EH (cell line): Measurements from ENCODE around the gene AGBL5.

Experiments used
- DNase-seq: peaks from one replicate; pipeline ENCODE4 v3.0.0-alpha.2; 2015; ENCODE audit warnings: low read depth

AGBL5 gene, protein sequence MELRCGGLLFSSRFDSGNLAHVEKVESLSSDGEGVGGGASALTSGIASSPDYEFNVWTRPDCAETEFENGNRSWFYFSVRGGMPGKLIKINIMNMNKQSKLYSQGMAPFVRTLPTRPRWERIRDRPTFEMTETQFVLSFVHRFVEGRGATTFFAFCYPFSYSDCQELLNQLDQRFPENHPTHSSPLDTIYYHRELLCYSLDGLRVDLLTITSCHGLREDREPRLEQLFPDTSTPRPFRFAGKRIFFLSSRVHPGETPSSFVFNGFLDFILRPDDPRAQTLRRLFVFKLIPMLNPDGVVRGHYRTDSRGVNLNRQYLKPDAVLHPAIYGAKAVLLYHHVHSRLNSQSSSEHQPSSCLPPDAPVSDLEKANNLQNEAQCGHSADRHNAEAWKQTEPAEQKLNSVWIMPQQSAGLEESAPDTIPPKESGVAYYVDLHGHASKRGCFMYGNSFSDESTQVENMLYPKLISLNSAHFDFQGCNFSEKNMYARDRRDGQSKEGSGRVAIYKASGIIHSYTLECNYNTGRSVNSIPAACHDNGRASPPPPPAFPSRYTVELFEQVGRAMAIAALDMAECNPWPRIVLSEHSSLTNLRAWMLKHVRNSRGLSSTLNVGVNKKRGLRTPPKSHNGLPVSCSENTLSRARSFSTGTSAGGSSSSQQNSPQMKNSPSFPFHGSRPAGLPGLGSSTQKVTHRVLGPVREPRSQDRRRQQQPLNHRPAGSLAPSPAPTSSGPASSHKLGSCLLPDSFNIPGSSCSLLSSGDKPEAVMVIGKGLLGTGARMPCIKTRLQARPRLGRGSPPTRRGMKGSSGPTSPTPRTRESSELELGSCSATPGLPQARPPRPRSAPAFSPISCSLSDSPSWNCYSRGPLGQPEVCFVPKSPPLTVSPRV

DNA sequence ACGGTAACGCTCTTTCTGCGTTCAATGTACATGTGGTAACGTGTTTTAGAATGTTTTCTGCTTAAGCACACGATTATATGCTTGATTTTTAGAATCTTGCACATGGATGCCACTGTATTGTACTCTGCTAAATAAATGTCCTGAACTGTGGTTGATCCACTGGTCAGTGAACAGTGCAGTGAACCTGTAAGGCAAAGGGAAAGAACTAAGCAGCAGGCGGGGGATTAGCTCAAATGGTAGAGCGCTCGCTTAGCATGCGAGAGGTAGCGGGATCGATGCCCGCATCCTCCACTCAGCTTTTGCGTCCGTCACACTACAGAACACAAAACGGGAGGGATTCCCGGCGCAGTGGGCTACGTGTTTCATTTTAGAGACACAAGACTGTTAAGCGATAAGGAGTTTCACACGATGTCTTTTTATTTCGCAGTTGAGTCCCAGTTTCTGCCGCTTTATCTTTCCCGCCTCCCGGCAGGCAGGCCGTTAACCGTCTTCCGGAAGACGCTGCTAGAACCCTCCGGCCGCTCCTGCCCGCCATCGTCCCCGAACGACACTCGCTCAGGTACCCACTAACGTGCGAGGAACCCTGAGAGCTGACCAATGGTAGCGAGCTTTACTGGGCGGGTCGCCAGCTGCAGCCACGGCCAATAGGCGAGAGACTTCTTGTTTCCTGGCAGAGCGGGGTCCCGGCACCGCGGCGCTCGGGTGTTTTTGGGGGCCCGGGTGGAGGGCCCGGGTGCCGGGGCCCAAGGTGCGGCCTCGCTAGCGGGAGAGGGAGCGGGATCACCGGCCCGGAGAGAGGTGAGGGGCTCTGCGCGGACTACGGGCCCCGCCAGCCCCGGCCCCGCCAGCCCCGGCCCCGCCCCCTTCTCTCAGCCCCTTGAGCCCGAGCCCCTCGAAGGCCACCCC, at the start of gene AGBL5:
AGBL5 (plus strand) TSS at position 673 of the 906 bp plus-strand sequence. CDS start 1,291 bp downstream, outside the sequence.
- DNase-seq, result peak; percentile 92

GRCh38 chr2:27001950-27002349, 49.5 kb upstream of the AGBL5 start:
- no peak for DNase-seq

DNA sequence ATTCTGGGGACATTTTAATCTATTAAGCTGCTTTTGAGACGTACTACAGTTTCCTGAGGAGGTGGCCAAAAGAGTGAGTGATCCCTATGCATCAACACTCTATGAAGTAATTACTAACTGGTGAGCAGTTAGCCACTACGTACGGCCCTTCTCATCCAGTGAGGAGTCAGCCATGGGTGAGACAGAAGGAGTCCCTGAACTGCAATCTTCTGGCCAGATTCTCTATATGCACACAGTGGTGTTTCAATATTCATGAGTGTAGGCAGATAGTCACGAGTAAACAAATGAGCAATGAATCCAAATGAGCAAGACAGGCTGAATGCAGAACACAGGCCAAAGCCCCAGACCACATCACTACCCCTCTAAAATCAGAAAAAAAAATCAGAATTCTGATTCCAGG, 48.5 kb upstream of the AGBL5 start:
- DNase-seq, result no peak

DNA sequence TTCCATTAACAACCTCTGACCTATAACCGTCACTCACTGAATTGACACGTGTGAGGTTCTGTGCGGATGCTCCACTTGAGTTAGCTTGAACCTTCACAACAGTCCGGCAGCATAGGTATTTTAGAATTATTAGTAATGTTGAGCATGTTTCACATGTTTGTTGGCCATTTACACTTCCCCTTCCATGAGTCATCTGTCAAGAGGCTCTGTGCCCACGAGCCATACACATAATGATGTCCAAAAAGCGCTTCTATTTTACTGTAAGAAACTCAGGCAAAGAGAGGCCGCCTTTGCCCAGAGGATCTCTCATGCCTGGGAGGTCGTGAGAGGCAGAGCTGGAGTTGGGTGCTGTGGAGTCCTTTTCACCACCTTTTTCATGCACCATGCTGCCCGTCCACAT, 47.6 kb upstream of the AGBL5 start:
- peak; percentile 57 for DNase-seq

- no peak for DNase-seq
Measured at GRCh38 chr2:27006602-27007415, 44.7 kb upstream of the AGBL5 start.

GRCh38 chr2:27007416-27008374, 43.8 kb upstream of the AGBL5 start:
- DNase-seq, result no peak

GRCh38 chr2:27008678-27009077, 42.8 kb upstream of the AGBL5 start:
- no peak for DNase-seq

- DNase-seq, result no peak
Measured at GRCh38 chr2:27009083-27009482, 42.4 kb upstream of the AGBL5 start.

GRCh38 chr2:27009716-27010115, 41.8 kb upstream of the AGBL5 start:
- no peak for DNase-seq

GRCh38 chr2:27010139-27010538, 41.3 kb upstream of the AGBL5 start:
- DNase-seq, result peak; percentile 46

- DNase-seq, result no peak
Measured at GRCh38 chr2:27013738-27014137, 37.7 kb upstream of the AGBL5 start.

- no peak for DNase-seq
Measured at GRCh38 chr2:27014771-27015433, 36.6 kb upstream of the AGBL5 start.

DNA sequence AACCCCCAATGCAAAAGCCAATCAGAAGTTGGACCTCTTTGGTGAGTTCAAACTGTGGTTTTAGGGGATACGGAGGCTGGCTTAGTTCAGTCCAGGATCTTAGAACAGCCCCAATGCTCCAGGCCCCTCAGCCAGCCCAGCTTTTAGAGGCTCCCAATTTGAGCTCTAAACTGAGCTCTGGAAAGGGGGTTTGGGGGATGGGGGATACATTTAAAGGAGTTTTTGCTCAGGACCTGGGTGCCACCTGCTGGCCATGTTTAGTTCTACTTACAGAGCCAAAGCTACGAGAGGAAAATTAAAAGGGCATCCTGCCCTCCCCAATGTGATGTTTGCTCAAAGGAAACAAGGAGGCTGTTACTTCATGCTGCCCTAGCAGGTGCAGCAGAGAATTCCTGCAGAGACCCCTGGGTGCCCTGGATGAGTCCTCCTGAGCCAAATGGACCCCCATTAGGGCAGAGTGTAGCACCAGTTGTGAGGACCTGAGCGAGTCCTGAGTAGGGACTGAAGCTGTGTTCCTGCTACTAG, 34.6 kb upstream of the AGBL5 start:
- DNase-seq, result peak; percentile 79

DNA sequence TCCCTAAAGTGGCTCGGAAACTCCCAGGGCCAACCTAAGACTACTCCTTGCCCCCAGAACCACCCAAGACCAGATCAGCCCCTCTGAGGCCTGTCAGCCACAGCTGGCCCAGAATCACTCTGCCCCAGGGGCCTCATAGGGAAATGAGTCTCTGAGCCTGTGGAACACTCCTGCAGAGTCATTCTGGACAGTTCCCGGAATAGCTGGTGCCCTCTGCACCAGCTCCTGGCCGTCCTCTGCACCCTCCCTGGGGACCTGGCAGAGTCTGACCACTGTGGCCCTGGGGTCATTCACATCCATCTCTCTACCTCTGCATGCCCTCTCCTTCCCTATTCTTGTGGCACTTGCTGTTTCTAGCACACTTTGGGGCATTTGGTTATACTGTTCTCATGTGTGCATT, 33.3 kb upstream of the AGBL5 start:
- no peak for DNase-seq

GRCh38 chr2:27019459-27019858, 32.0 kb upstream of the AGBL5 start:
- DNase-seq, result no peak

GRCh38 chr2:27019931-27020855, 31.3 kb upstream of the AGBL5 start:
- DNase-seq, result no peak

DNA sequence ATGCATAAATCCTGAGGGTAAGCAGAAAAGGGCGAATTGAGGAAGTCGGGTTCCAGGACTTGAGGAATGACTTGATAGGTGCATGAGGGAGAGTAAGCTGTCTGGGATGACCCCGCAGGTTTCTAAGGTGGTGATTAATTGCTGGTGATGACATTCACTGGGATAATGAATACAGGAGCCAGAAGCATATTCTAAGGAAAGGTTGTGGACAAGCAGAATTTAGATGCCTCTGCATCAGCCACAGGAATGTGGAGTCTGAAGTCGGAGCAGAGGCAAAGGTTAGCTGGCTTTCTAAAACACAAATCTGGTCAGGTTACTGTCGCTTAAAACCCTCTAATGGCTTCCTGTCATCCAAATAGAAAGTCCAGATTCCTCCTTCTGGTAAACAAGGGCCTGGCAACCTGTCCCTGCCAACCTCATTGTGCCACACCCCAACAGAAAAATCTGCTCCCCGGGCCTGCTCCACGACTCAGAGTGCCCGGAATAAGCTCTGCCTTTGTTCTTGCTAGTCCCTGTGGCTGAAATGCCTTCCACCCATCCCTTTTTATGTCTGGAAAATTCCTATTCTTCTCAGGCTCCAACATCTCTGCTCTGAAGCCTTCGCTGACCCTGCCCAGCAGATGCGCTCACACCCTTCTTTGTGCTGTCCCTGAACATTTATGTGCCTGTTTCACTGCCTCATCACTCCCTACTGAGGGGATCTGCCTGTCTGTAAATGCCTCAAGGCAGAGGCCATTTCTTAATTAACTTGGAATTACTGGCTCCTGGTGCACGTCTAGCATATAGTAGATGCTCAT, 30.0 kb upstream of the AGBL5 start:
- peak; percentile 30 for DNase-seq
